SU-DHL-6 (cell line): Measurements from ENCODE around the gene RBM4.

Experiments used
- H2AFZ ChIP-seq: fragments of 200-600 bp; sonication (generic); 2 replicates; pipeline ENCODE4 v1.6.1; 2014; ENCODE audit warnings: low read depth, mild to moderate bottlenecking, moderate library complexity, mixed read lengths, antibody characterized with exemption, low read length; ENCODE audit not compliant: severe bottlenecking
- H3F3A ChIP-seq: fragments of 200-600 bp; shearing (Covaris generic); 2 replicates; pipeline ENCODE4 v1.6.0; 2016; ENCODE audit warnings: antibody characterized with exemption, mild to moderate bottlenecking; ENCODE audit not compliant: insufficient read depth
- H3K27ac ChIP-seq: fragments of 200-600 bp; sonication (generic); 2 replicates; pipeline ENCODE4 v1.5.1; 2016; ENCODE audit warnings: low read depth, mild to moderate bottlenecking, low read length, moderate library complexity, mixed read lengths
- H3K27me3 ChIP-seq: fragments of 200-600 bp; sonication (generic), shearing (Covaris generic); 2 replicates; pipeline ENCODE4 v1.6.0; 2014; ENCODE audit warnings: mild to moderate bottlenecking, low read length
- H3K36me3 ChIP-seq: fragments of 200-600 bp; sonication (generic); 2 replicates; pipeline ENCODE4 v1.6.1; 2014; ENCODE audit warnings: mild to moderate bottlenecking, low read length, mixed read lengths
- H3K4me2 ChIP-seq: fragments of 300-600, 200-600 bp; shearing (Covaris generic), sonication (generic); 2 replicates; pipeline ENCODE4 v1.6.0; 2014; ENCODE audit warnings: low read length, low read depth, mild to moderate bottlenecking; ENCODE audit not compliant: poor library complexity, severe bottlenecking
- H3K4me3 ChIP-seq: fragments of 200-600 bp; sonication (generic); 2 replicates; pipeline ENCODE4 v1.5.1; 2014; ENCODE audit warnings: antibody characterized with exemption, low read length, mild to moderate bottlenecking, mixed read lengths; ENCODE audit not compliant: insufficient read depth, poor library complexity, severe bottlenecking
- H3K79me2 ChIP-seq: fragments of 200-600 bp; sonication (generic); 2 replicates; pipeline ENCODE4 v1.6.1; 2014; ENCODE audit warnings: mild to moderate bottlenecking, low read length, moderate library complexity; ENCODE audit not compliant: insufficient read depth
- H3K9ac ChIP-seq: fragments of 200-600 bp; sonication (generic); 2 replicates; pipeline ENCODE4 v1.7.0; 2014; ENCODE audit warnings: mild to moderate bottlenecking, low read length
- H3K9me2 ChIP-seq: fragments of 200-600 bp; sonication (generic); replicated peaks from 2 replicates; pipeline ENCODE4 v1.6.1; 2014; ENCODE audit warnings: low read length; ENCODE audit not compliant: insufficient read depth
- H3K9me3 ChIP-seq: fragments of 200-600 bp; sonication (generic); 2 replicates; pipeline ENCODE4 v1.6.1; 2014; ENCODE audit warnings: low read length, mixed read lengths; ENCODE audit not compliant: insufficient read depth
- H4K20me1 ChIP-seq: fragments of 200-600 bp; sonication (generic); 2 replicates; pipeline ENCODE4 v1.6.1; 2014; ENCODE audit warnings: low read depth, mild to moderate bottlenecking, antibody characterized with exemption, low read length, moderate library complexity, mixed read lengths
- CTCF ChIP-seq: fragments of 200-600 bp; sonication (generic); IDR thresholded peaks from one replicate; pipeline ENCODE4 v1.5.1; 2017; ENCODE audit warnings: antibody characterized with exemption, mild to moderate bottlenecking, low read length, moderate library complexity; ENCODE audit not compliant: insufficient read depth, poor library complexity, severe bottlenecking
- EZH2phosphoT487 ChIP-seq: fragments of 200-600 bp; sonication (generic), shearing (Covaris generic); conservative IDR thresholded peaks from 2 replicates; pipeline ENCODE4 v1.6.1; 2018; ENCODE audit warnings: mild to moderate bottlenecking, antibody characterized with exemption, low read length, moderate library complexity, mixed read lengths

Gene RBM4

GRCh38 chr11:66688561-66689534, 50.3 kb downstream of the RBM4 start:
- H2AFZ ChIP-seq, result no peak overlapping the region
- H3K4me3 ChIP-seq, result no peak overlapping the region
- no peaks in the 10 kb centered on the region for H3K9me2 ChIP-seq
- H3K9ac ChIP-seq, result no peak overlapping the region
- no peak overlapping the region for H3K27ac ChIP-seq
- no peaks in the 10 kb centered on the region for H3K36me3 ChIP-seq
- no peaks in the 10 kb centered on the region for H3F3A ChIP-seq
- H3K27me3 ChIP-seq, result no peaks in the 10 kb centered on the region
- H3K9me3 ChIP-seq, result no peaks in the 10 kb centered on the region
- TF ChIP-seq CTCF, result no peak
- no peaks in the 10 kb centered on the region for H3K79me2 ChIP-seq
- no peak overlapping the region for H3K4me2 ChIP-seq
- no peaks in the 10 kb centered on the region for H4K20me1 ChIP-seq

GRCh38 chr11:66689661-66690590, 51.4 kb downstream of the RBM4 start:
- Histone ChIP-seq H3K79me2 (no peaks in the 10 kb centered on the region), H3K4me3 (no peak overlapping the region), H3K4me2 (no peak overlapping the region), H3K9me2 (no peaks in the 10 kb centered on the region), H2AFZ (no peak overlapping the region), H4K20me1 (no peaks in the 10 kb centered on the region), H3F3A (no peaks in the 10 kb centered on the region), H3K9ac (no peak overlapping the region), H3K27me3 (no peaks in the 10 kb centered on the region), H3K36me3 (no peaks in the 10 kb centered on the region), H3K9me3 (no peaks in the 10 kb centered on the region), H3K27ac (no peak overlapping the region)
- TF ChIP-seq CTCF (no peak), EZH2phosphoT487 (no peak)

GRCh38 chr11:66691311-66691980, 52.9 kb downstream of the RBM4 start:
- no peak overlapping the region for H3K4me3 ChIP-seq
- H3K9me2 ChIP-seq, result no peaks in the 10 kb centered on the region
- no peaks in the 10 kb centered on the region for H4K20me1 ChIP-seq
- no peak overlapping the region for H2AFZ ChIP-seq
- H3K27me3 ChIP-seq, result no peaks in the 10 kb centered on the region
- TF ChIP-seq CTCF (no peak), EZH2phosphoT487 (no peak)
- no peak overlapping the region for H3K27ac ChIP-seq
- no peak overlapping the region for H3K4me2 ChIP-seq
- H3F3A ChIP-seq, result no peaks in the 10 kb centered on the region
- no peaks in the 10 kb centered on the region for H3K79me2 ChIP-seq
- no peak overlapping the region for H3K9ac ChIP-seq
- no peaks in the 10 kb centered on the region for H3K9me3 ChIP-seq
- no peaks in the 10 kb centered on the region for H3K36me3 ChIP-seq
